HFFc6 (cell line): ENCODE data around the gene PAPPA. TPM values are rescaled to one million over a fixed set of nuclear protein-coding genes. Genes with fewer than 3 reads are reported as not detected.
A peak's percentile ranks its signal among the peaks of the same experiment; 100 is the strongest.

Source experiments
- DNase-seq: peaks from one replicate; pipeline ENCODE4 v3.0.0-alpha.2; 2018
- H3K27ac Mint-ChIP-seq: 2 replicates; pipeline ENCODE4 v1.8.0; 2020; ENCODE audit warnings: mild to moderate bottlenecking, mixed read lengths
- H3K27me3 Mint-ChIP-seq: 2 replicates; pipeline ENCODE4 v1.8.0; 2021; ENCODE audit warnings: mild to moderate bottlenecking, moderate library complexity, mixed read lengths; ENCODE audit not compliant: insufficient read depth
- H3K36me3 Mint-ChIP-seq: 2 replicates; pipeline ENCODE4 v1.8.0; 2021; ENCODE audit warnings: low read depth, mixed read lengths
- H3K4me1 Mint-ChIP-seq: 2 replicates; pipeline ENCODE4 v1.8.0; 2020; ENCODE audit warnings: low read depth, mixed read lengths
- H3K4me3 Mint-ChIP-seq: 2 replicates; pipeline ENCODE4 v1.8.0; 2020; ENCODE audit warnings: mild to moderate bottlenecking, moderate library complexity, mixed read lengths
- H3K9me3 Mint-ChIP-seq: 2 replicates; pipeline ENCODE4 v1.8.0; 2020; ENCODE audit warnings: mild to moderate bottlenecking, mixed read lengths
- CTCF ChIP-seq: fragments of 200-600 bp; sonication (generic); IDR thresholded peaks from 2 replicates; pipeline ENCODE4 v1.5.0; 2021; ENCODE audit warnings: antibody characterized with exemption, mild to moderate bottlenecking
- total RNA-seq, 6 experiments: library from RNA; stranded (reverse); fragmentation: NEBNext Ultra II Directional; extraction: Animal tissue kit (Norgen Biotek cat#: 25700); gene quantifications; 2 replicates in 1 of 6; 3 replicates in 5 of 6; pipeline ENCODE4 v1.2.3, GENCODE V29; 2021

Gene PAPPA
- total RNA-seq, 6 experiments from 2014 or later, result 8.2 to 13.2 (median 12.3) TPM

GRCh38 chr9:116420993-116421538 lies 267.5 kb downstream of the PAPPA start:
- DNase-seq, result peak; percentile 38
- TF ChIP-seq CTCF, result no peak
- Mint-ChIP-seq H3K4me1 (peaks cover 29% of the 10 kb centered on the region), H3K27me3 (no peaks in the 10 kb centered on the region; the same call in 1 of the 2 replicates), H3K9me3 (no peaks in the 10 kb centered on the region), H3K36me3 (peaks cover 5% of the 10 kb centered on the region; the same call in 1 of the 2 replicates), H3K27ac (no peak overlapping the region), H3K4me3 (no peak overlapping the region)

- Mint-ChIP-seq H3K4me1 (peaks cover 22% of the 10 kb centered on the region), H3K4me3 (no peak overlapping the region), H3K27ac (no peak overlapping the region), H3K27me3 (no peaks in the 10 kb centered on the region; the same call in 1 of the 2 replicates), H3K36me3 (peaks cover 5% of the 10 kb centered on the region; the same call in 1 of the 2 replicates), H3K9me3 (no peaks in the 10 kb centered on the region)
- DNase-seq, result no peak
- no peak for TF ChIP-seq CTCF
Measured at GRCh38 chr9:116422119-116422979, 268.8 kb downstream of the PAPPA start.

- H3K4me1 Mint-ChIP-seq, result peaks cover 14% of the 10 kb centered on the region
- no peak overlapping the region for H3K4me3 Mint-ChIP-seq
- no peaks in the 10 kb centered on the region; the same call in 1 of the 2 replicates for H3K27me3 Mint-ChIP-seq
- peaks cover 5% of the 10 kb centered on the region; the same call in 1 of the 2 replicates for H3K36me3 Mint-ChIP-seq
- H3K27ac Mint-ChIP-seq, result no peak overlapping the region
- no peak for DNase-seq
- TF ChIP-seq CTCF, result no peak
- no peaks in the 10 kb centered on the region for H3K9me3 Mint-ChIP-seq
Measured at GRCh38 chr9:116423149-116423548, 269.6 kb downstream of the PAPPA start.

GRCh38 chr9:116425244-116425643 lies 271.7 kb downstream of the PAPPA start:
- peaks cover 3% of the 10 kb centered on the region for H3K27me3 Mint-ChIP-seq
- no peaks in the 10 kb centered on the region for H3K9me3 Mint-ChIP-seq
- H3K36me3 Mint-ChIP-seq, result no peaks in the 10 kb centered on the region
- no peak for TF ChIP-seq CTCF
- H3K4me3 Mint-ChIP-seq, result no peak overlapping the region
- no peak for DNase-seq
- no peak overlapping the region for H3K27ac Mint-ChIP-seq
- peaks cover 14% of the 10 kb centered on the region for H3K4me1 Mint-ChIP-seq

- no peak for DNase-seq
- Mint-ChIP-seq H3K9me3 (no peaks in the 10 kb centered on the region), H3K36me3 (no peaks in the 10 kb centered on the region), H3K27me3 (peaks cover 3% of the 10 kb centered on the region; the same call in 1 of the 2 replicates), H3K27ac (no peak overlapping the region), H3K4me3 (no peak overlapping the region), H3K4me1 (peaks cover 16% of the 10 kb centered on the region)
- TF ChIP-seq CTCF, result no peak
Measured at GRCh38 chr9:116430849-116431248, 277.3 kb downstream of the PAPPA start.
